ENCODE data around the gene NCAN.

The NCAN gene

DNA sequence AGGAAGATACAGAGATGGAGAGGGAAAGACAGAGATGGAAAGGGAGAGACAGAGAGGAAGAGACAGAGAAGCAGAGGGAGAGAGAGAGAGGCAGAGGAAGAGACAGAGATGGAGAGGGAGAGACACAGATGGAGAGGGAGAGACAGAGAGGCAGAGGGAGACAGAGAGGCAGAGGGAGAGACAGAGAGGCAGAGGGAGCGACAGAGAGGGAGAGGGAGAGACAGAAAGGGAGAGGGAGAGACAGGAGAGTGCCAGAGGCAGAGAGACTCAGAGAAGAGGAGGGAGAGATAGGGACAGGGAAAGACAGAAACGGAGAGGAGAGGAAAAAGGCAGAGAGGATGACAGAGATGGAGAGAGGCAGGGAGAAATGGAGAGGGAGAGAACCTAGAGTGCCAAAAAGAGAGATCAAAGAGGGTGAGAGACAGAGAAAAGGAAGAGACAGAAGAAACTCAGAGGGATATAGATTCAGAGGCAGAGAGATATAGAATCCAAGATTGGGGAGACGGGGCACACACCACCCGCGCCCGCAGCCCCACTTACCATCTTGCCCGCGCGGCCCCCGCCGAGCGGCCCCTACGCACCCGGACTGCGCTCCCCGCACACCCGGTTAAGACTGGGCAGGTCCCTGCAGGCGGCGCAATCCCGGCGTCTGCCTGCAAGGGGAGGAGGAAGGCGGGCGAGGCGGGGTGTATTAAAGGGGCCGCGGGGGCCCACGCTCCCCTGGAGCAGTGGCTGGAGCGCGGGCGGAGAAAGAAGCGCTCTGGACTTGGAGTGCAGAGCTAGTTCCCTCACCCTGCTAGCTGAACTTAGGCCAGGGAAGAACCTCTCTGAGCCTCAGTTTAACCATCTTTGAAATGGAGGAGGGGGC lies 50.7 kb downstream of the NCAN start:
- no peak for DNase-seq

DNA sequence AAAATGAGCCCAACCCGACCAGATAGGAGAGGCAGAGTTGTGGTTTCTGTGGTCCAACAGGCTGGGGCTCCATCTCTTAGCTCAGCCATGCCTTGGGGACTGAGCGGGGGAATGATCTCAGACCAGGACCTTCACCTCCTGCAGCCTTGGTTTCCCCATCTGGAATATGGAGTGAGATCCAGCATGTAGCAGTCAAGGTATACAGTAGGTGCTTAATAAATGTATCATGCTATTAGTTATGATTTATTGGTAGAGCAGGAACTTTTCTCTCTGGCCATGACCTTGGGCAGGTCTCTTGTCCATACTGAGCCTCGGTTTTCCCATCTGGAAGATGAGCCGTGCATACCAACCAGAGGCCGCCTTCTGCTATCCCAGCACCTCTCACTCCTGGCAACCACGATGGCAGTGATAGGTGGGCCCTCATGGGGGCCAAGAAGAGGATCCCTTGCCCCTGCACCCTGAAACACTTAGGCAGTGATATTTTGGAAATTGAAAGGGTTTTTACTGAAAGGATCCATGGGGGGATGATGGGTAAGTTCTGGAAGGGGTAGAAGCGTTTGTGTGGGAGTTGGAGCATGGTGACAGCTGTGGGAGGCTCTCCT lies 52.2 kb downstream of the NCAN start:
- DNase-seq, result no peak

DNA sequence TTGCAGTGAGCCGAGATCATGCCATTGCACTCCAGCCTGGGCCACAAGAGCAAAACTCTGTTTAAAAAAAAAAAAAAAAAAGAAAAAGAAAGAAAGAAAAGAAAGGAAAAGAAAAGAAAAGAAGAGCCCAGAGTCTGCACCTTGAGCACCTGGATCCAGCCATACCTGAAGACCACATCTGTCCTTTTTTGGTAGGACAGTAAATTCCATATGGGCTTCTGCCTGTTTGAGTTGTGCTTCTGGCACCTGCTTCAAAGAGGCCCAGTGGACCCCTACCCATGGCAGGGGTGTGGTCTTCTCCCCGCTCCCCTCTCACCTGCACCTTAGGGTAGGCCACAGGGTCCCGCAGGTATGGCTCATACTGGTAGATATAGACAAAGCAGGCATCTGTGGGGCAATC lies 55.5 kb downstream of the NCAN start:
- DNase-seq, result no peak

DNA sequence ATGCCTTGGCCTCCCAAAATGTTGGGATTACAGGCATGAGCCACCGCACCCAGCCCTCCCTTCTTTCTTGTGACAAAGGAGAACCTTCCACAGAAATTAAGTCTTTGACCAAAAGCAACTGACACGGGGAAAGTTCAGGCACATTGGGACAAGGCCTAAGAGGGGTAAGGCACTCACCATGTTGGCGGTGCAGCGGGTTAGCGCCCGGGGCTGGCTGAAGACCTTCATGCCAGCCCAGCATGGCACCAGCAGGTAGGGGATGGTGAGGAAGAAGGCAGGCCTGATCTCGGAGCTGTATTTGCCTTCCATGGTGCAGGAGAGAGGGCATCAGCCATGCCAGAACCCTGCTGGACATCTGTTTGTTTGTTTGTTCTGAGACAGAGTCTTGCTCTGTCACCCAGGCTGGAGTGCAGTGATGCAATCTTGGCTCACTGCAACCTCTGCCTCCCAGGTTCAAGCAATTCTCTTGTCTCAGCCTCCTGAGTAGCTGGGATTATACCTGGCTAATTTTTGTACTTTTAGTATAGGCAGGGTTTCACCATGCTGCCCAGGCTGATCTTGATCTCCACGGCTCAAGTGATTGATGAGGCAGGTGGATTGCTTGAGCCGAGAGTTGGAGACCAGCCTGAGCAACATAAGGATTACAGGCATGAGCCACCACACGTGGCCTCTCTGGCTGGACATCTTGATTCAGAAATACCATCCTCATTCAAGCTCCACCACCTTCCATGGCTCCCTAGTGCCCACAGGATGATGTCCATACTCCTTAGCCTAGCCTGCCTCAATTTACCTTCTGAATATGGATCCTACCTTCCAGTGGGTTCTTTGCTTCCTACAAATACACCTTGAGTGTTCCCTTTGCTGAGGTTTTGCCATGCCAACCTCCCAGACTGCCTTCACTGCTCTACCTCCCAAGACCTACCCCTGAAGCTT lies 57.0 kb downstream of the NCAN start:
- no peak for DNase-seq

DNA sequence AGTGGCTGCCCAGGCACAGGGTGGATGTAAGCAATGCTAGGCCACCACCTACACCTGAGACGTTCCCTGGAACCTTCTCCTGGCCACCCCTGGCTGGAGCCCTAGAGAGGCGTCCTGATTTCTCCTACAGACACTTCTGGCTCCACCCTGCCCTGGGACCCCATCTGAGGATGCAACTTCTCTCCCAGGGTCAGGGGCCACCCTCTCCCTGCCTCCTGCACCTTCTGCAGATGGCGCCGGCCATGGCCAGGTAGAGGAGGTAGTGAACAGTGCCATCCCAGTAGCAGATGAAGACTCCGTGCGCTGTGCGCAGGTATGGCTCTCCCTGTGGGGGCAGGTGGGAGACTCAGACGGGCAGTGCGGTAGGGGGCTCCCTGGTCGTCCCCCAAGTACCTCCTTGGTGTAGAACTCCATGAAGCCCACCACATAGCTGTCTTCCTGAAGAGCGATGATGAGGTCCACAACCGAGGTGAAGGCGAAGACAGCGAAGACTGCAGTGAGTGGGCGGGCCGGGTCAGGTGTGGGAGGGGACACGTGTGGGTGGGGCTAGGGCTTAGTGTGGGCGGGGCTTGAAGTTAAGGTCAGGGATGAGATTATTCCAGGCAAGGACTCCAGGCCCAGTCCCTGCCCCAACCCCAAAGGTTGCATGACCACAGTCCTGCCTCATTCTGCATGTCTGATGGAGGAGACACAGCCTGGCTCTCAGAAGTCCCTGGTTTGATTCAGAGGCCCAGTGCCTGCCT lies 58.4 kb downstream of the NCAN start:
- DNase-seq, result no peak

DNA sequence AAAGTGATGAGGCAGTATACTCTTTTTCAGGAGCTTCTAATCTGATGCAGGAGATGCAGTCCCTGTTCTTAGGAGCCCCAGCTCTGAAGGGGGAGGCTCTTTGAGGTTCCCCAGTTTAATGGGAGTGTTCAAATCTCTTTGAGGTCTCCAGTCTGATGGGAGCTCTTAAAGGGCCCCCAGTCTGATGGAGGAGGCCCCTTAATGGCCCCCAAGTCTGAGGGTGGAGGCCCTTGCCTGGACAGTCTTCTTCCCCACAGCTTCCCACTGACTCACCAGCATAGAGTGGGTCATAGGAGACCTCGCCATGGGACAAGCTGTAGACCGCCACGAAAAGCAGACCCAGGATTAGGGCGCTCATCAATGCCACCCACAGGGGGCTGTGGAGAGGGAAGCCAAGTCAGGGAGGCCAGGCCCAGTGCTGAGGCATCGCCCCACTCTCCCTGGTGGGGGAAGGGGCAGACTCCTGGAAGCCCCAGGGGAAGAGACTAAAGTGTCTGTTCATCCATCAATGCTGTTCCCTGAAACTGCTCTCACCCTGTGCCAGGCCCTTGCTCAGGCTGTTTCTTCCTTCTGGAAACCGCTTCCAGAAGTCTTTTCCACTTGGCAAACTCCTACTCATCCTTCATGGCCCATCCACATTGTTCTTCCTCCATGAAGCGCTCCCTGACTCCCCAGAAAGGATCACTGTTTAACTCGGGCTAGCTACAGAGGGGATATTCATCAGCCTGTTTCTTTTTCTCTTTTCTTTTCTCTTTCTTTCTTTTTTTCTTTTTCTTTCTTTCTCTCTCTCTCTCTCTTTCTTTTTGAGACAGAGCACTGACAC lies 59.2 kb downstream of the NCAN start:
- no peak for DNase-seq

DNA sequence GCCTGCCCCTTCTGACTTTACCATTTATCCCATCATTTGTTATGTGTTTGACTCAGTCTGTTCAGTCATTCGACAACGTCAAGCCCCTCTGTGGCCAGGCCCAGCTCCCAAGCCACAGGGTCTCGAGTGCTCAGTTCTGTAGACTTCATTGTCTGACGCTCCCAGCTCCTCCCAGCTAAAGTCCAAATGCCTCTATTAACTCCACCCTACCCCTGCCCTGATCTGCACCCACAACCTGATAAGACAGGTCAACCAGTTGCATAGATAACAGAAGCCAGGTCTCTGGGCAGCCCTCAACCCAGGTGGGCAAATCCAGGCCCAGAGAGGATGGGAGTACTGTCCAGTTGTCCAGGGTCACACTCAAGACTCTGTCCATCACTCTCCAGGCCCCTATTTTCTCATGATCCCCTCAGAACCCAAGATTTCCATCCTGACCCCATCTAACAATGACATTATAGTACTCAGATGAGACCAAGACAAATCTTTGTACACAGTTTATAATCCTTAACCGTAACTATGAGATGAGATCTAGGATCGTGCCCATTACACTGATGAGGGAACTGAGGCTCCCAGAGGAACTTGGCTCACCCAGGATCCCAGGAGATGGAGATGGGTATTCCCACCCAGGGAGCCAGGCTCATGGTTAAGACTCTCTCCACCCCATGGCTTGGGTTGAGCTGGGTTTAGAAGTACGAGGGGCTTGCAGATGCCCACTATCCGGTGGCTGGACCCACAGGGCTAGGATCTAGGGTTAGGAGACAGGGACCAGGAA lies 60.3 kb downstream of the NCAN start:
- DNase-seq, result no peak

DNA sequence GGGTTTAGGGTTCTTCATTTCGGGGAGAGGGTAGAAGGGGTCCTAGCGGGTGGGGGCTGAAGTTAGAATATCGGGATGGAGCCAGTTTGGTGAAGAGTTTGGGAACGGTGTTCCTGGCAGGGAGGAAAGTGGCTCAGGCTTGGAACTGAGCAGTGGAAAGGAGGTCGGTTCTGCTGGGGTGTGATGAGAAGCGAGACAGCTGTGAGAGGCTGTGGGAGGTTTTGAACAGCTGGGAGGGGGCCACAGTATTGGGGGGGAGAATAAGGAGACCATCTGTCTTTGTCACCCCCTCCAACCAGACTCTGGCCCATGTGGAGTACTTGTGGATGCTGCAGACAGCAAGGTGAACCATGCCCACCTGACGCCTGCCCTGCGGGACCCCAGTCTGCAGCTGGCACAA lies 62.4 kb downstream of the NCAN start:
- no peak for DNase-seq

DNA sequence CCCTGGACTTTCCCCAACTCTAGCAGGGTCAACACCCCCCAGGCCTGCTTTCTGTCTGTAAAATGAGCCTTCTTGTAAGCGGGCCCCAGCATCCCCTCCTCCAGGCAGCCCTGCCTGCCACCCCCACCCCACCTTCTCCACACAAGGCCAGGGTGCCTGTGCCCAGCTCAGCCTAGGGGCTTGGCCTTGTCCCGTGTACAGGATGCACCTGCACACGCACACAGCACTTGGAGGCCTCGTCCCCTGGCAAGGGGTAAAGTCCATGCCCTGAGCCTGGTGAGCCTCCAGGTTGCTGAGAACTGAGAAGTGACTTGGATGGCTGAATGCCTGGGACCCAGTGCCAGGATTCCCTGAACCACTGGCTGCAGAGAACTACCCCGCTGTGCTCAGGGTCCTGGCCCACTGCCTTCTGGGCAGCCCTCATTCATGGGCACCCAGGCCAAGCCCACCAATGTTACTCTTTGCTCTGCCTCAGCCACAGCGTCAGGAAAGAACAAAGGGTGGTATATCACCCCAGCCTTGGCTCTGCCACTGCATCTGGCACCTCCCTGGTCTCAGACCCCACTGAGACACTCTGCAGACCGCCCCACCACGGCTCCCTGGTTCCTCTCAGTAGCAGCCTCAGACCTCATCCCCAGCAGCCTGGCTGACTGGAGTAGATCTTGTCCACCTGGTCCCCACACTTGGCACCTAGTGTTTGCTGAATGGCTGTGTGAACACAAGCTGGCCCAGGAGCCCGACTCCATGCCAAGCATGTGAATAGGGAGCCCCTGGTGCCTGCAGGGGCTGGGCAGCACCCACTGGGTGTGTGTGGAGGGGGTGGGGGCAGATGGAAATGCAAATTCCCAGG lies 63.2 kb downstream of the NCAN start:
- no peak for DNase-seq

DNA sequence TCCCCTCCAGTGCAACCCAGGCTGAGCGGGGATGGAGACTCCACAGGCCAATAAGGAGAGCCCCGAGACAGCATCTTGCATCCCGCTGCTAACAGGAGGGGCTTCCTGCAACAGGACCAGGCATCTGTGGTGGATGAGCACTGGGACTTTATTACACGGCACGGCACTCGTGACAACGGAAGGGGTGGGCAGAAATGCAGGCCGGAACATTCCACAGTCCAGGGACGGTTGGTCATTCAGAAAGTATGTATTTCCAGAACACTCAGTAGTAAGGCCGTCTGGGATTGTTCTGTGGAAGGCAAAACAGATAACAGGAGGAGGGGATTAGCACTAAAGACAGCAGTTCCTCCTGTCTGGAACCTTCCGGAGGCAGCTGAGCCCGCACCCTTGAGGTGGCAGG lies 64.6 kb downstream of the NCAN start:
- no peak for DNase-seq

DNA sequence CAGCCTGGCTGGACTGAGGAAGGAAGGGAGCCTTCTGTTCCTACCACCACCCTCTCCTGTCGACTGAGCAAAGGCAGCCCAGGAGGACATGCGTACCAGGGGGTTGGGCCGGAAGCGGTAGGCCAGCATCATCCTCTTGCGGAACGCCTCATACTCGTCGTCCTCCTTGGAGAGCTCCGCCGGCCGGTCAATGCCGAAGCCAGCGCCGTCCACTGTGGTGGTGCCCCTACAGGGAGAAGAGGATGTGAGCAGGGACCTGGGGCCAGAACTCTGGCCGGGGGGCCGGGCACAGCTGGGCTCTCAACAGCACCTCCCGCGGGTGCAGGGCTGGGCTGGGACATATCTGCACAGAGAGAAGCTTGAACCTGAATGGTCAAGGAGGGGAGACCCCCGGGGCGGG lies 65.1 kb downstream of the NCAN start:
- no peak for DNase-seq

DNA sequence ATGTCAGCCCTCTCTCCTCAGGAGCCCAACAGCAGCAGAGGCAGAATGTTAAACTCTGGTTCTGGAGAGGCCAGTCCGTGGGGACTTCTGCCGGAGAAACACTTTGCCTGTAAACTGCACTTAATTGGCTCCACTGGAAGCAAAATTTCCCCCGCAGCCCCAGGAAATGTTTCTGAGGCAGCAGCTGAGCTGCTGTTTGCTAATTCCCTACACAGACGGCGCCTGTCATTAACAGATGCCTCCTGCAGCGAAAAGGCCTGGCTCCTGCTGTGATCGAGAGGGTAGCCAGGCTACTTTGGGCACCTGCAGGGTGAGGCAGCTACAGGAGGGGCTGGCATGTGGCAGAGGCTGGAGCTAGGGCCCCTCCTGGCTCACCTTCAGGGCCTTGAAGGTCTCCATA lies 66.6 kb downstream of the NCAN start:
- no peak for DNase-seq

DNA sequence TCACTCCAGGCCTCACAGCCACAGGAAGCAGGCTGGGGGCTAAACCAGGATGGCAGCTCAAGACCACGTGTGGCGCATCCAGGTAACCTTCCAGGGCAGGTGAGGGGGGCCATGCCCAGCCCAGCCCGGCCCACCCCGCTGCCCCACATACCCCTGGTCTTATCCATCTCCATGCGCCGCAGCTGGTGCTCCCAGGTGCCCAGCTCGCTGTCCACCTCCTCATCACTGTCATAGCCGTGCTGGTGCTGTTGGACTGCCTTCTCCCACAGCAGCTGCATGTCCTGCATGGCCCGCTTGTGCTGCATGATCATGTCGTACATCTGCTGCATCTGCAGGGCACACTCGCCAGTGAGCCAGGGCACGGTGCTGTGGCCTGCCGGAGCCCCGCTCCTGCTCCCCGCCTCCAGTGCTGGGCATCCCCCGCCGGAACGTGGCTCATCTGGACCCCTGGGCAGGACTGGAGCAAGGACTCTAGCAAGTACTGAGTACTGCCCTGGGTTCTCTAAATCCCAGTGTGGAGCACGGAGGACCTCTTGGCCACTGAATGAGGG lies 67.4 kb downstream of the NCAN start:
- no peak for DNase-seq

DNA sequence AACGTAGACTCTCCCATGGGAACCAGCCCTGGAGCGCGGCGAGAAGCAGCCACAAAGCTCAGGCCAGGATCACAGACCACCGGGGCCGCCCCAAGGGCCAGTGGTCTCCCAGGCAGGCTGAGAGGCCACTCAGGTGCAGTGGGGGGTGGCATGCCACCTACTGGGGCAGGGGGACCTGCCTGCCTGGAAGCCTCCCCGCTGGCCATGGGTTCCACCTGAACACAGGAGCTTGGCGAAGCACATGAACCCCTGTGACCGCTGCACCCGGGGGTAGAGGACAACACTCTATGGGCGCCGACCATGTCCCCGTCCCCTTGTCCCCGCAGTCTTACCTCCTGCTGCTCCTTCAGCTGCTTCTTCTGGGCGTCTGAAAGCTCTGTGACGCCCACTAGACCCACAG lies 68.1 kb downstream of the NCAN start:
- DNase-seq, result no peak

DNA sequence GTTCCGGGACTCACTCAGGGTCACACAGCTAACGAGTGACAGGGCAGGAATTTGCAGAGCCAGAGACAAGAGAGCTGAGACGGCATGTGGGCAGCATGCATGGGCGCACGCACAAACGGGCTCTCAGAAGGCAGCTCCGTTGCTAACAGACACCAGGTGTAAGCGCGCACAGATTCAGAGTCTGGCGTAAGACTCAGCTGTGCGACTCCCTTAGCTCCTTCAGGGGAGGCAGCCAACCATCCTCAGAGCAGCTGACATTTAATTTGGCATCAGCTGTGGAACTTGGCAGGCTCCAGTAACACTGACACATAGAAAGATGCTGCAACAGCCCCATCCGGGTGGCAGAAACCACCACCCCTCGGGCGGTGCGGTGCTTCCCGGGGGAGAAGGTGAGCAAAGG lies 68.8 kb downstream of the NCAN start:
- no peak for DNase-seq

DNA sequence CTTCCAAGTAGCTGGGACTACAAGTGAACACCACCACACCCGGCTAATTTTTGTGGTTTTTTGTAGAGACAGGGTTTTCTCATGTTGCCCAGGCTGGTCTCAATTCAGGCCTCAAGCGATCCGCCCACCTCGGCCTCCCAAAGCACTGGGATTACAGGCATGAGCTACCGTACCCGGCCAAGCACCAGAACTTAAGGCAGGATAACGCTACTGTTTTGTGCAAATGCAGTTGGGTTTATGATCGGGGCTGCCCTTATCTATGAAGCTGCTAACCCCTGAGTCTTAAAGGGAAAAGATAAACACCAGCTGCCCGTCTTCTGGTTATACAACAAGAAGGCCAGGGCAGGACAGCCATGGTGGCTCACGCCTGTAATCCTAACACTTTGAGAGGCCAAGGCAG lies 73.9 kb downstream of the NCAN start:
- no peak for DNase-seq

DNA sequence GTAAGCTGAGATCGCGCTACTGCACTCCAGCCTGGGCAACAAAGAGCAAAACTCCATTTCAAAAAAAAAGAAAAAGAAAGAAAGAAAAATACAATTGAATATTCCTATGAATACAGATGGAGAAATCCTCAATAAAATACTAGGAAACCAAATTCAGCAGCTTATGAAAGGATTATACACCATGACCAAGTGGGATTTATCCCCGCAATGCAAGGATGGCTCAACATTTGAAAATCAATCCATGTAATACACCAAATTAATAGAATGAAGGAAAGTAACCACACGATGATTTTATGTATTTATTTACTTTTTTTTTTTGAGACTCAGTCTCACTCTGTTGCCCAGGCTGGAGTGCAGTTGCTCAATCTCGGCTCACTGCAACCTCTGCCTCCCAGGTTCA lies 80.8 kb downstream of the NCAN start:
- DNase-seq, result no peak

DNA sequence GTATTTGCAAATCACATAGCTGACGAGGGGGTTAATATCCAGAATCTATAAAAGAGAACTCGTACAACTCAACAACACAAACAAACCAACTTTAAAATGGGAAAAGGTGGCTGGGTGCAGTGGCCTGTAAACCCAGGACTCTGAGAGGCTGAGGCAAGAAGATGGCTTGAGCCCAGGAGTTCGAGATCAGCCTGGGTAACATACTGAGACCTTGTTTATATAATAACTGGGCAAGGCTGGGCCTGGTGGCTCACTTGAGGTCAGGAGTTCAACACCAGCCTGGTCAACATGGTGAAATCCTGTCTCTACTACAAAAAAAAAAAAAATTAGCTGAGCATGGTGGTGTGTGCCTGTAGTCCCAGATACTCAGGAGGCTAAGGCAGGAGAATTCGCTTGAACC lies 83.2 kb downstream of the NCAN start:
- no peak for DNase-seq

DNA sequence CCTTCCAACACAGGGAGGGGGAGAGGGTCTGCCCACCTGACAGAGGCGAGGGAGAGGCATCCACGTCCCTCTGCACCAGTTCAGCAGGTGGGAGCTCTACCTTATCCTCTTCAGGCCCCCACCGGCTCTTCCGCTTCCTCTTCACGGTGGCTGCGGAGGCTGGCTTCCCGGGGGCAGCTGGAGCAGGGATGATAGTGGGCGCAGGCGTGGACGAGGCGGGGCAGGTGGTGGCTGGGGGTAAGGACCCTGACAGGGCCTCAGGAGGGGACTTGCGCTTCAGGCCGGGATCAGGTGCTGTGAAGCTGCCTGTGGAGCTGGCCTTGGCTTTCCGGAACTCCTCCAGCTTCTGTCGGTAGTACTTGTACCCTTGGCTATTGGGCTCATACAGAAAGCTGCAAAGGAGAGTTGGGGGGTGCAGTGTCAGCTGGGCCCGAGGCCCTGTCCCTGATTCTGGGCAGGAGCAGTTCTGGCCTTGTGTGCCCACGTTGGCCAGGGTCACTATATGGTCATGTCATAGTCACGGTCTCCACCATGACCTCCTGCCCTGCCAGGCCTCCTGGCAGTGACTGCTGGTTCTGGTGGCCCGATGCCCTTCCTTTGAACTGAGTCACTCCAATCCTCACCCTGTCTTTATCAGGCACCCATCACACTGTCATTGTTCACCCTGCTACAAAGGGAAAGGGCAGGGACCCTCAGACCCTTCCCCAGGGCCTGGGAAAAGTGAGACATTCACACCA lies 85.4 kb downstream of the NCAN start:
- no peak for DNase-seq
